Loucy (cell line): ENCODE measurements around the gene TFB1M.

Experiments
- CTCF ChIP-seq: fragments of 200-600 bp; sonication (generic); conservative IDR thresholded peaks from 2 replicates; pipeline ENCODE4 v1.5.1; 2014; ENCODE audit warnings: mild to moderate bottlenecking, antibody characterized with exemption, low read length
- EZH2phosphoT487 ChIP-seq: fragments of 200-600 bp; IDR thresholded peaks from 2 replicates; pipeline ENCODE4 v1.6.1; 2018; ENCODE audit warnings: antibody characterized with exemption, mild to moderate bottlenecking, moderate library complexity, borderline replicate concordance

GRCh38 chr6:155340464-155341129 lies 26.3 kb upstream of the TFB1M start:
- TF ChIP-seq CTCF (peak; percentile 25), EZH2phosphoT487 (no peak)
